Sigmoid colon (tissue), 7 donors: ENCODE results near the gene FNTB. TPM values are rescaled to one million over a fixed set of nuclear protein-coding genes. Genes with fewer than 3 reads are reported as not detected.

Experiments used
- DNase-seq: peaks from one replicate; pipeline ENCODE4 v3.0.0-alpha.2; 2019
- H3K27ac ChIP-seq, 4 donors: fragments of 200-600 bp; sonication (generic); one replicate each; pipeline ENCODE4 v1.5.1; 2016 to 2019; ENCODE audit warnings: mild to moderate bottlenecking in 1 of 4
- H3K27me3 ChIP-seq, 3 donors: fragments of 200-600 bp; sonication (generic); one replicate each; pipeline ENCODE4 v1.5.1; 2019; ENCODE audit warnings: mild to moderate bottlenecking in 1 of 3
- H3K36me3 ChIP-seq, 4 donors: fragments of 200-600 bp; sonication (generic); one replicate each; pipeline ENCODE4 v1.5.1; 2016 to 2019
- H3K4me1 ChIP-seq, 4 donors: fragments of 200-600 bp; sonication (generic); one replicate each; pipeline ENCODE4 v1.5.1; 2017 to 2019
- H3K4me3 ChIP-seq, 4 donors: fragments of 200-600 bp; sonication (generic); one replicate each; pipeline ENCODE4 v1.5.1; 2017 to 2019; ENCODE audit warnings: mild to moderate bottlenecking in 2 of 4, moderate library complexity in 1 of 4
- H3K9me3 ChIP-seq, 4 donors: fragments of 200-600 bp in 3 of 4; sonication (generic) in 3 of 4; one replicate each; pipeline versions ENCODE4 v1.5.1 to v1.6.1; 2013 to 2019
- EP300 ChIP-seq, 4 donors: sonication (generic); formaldehyde crosslinking; IDR thresholded peaks; one replicate each; pipeline ENCODE4 v1.6.1; 2017; ENCODE audit warnings: antibody characterized with exemption in 4 of 4
- POLR2A ChIP-seq, 2 donors: fragments of 450-650 bp; IDR thresholded peaks; one replicate each; pipeline ENCODE4 v1.6.1; 2016; ENCODE audit warnings: antibody characterized with exemption in 2 of 2, mild to moderate bottlenecking in 2 of 2, moderate library complexity in 2 of 2
- POLR2AphosphoS5 ChIP-seq, 4 donors: sonication (generic); formaldehyde crosslinking; IDR thresholded peaks; one replicate each; pipeline ENCODE4 v1.6.1; 2017; ENCODE audit warnings: antibody characterized with exemption in 4 of 4
- WGBS, 2 donors: extraction: QIAGEN DNeasy Blood & Tissue Kit; methylation state at CpG; one replicate each; pipeline ENCODE4 v1.1.7; 2013; 5-methylcytosine and 5-hydroxymethylcytosine counted together
- intact Hi-C: fragments of 100-400 bp; cut with DNase I; formaldehyde crosslinking; loops from one replicate; pipeline ENCODE4 v1.15.1; 2023
- polyA plus RNA-seq, 3 donors: library from polyadenylated mRNA; stranded (reverse); fragments of 200-250 nt; gene quantifications; one replicate each; pipeline ENCODE4 v1.2.3, GENCODE V29; 2013
- total RNA-seq, 4 donors: library from RNA; depleted of rRNA; stranded (reverse); fragments of >200 nt; gene quantifications; one replicate each; pipeline ENCODE4 v1.1.0, GENCODE V29; 2016
- TF ChIP-seq, protein P1 (sequence below), 4 experiments: fragments of 450-650 bp in 3 of 4; fragments of 200-600 bp in 1 of 4; IDR thresholded peaks; one replicate each; pipeline ENCODE4 v1.5.1; 2016 to 2019; ENCODE audit warnings: antibody characterized with exemption in 4 of 4, mild to moderate bottlenecking in 3 of 4, moderate library complexity in 2 of 4
- donor health status: healthy with polysubstance abuse.
- donor health status: Bipolar disorder and iron deficiency.
- donor health status: healthy.

Gene FNTB
- total and polyA plus RNA-seq, 7 donors, result 6.9 to 13.0 (median 10.7) TPM

- Histone ChIP-seq H3K27me3 (no peaks in the 10 kb centered on the region), H3K4me3 (no peak overlapping the region), H3K27ac (no peak overlapping the region), H3K9me3 (no peaks in the 10 kb centered on the region), H3K36me3 (no peaks in the 10 kb centered on the region), H3K4me1 (no peaks in the 10 kb centered on the region)
- intact Hi-C loops, result no loop called here
- no peak for DNase-seq
- TF ChIP-seq EP300 (IDR thresholded peaks at IDR 0.05) (no peak), POLR2AphosphoS5 (IDR thresholded peaks at IDR 0.05) (no peak), POLR2A (IDR thresholded peaks at IDR 0.05) (no peak)
- TF ChIP-seq, protein P1, sequence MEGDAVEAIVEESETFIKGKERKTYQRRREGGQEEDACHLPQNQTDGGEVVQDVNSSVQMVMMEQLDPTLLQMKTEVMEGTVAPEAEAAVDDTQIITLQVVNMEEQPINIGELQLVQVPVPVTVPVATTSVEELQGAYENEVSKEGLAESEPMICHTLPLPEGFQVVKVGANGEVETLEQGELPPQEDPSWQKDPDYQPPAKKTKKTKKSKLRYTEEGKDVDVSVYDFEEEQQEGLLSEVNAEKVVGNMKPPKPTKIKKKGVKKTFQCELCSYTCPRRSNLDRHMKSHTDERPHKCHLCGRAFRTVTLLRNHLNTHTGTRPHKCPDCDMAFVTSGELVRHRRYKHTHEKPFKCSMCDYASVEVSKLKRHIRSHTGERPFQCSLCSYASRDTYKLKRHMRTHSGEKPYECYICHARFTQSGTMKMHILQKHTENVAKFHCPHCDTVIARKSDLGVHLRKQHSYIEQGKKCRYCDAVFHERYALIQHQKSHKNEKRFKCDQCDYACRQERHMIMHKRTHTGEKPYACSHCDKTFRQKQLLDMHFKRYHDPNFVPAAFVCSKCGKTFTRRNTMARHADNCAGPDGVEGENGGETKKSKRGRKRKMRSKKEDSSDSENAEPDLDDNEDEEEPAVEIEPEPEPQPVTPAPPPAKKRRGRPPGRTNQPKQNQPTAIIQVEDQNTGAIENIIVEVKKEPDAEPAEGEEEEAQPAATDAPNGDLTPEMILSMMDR (IDR thresholded peaks at IDR 0.05), result no peak
- WGBS, 2 donors, result 28 to 56% methylated on average over 5 of the region's 5 CpGs
These were observed 25.9 kb upstream of the FNTB start for GRCh38 chr14:64960762-64961276.

DNA sequence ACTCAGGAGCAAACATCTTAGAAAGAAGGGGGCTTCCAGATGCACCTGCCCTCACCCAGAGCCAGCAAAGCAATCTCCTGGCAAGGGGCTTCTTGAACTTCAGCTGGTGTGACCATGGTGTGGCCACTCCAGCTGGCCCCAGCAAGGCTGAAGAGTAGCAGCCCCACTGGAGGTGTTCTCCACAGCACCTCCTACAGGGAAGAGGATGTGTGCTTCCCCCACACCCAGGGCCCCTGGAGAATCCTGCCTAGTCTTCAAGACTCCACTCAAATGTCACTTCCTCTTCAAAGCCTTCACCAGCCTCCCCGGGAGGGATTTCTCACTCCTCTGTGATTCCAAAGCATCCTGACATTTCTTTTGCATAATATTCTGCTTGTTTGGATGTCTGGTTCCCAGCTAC lies 23.1 kb upstream of the FNTB start:
- no peaks in the 10 kb centered on the region for H3K36me3 ChIP-seq
- intact Hi-C loops, result no loop called here
- H3K4me1 ChIP-seq, result no peaks in the 10 kb centered on the region
- DNase-seq, result no peak
- no peaks in the 10 kb centered on the region for H3K27me3 ChIP-seq
- no peak for TF ChIP-seq POLR2AphosphoS5 (IDR thresholded peaks at IDR 0.05)
- no peak for TF ChIP-seq POLR2A (IDR thresholded peaks at IDR 0.05)
- TF ChIP-seq, protein P1 (IDR thresholded peaks at IDR 0.05), result no peak
- no peak for TF ChIP-seq EP300 (IDR thresholded peaks at IDR 0.05)
- no peaks in the 10 kb centered on the region for H3K9me3 ChIP-seq
- H3K27ac ChIP-seq, result no peak overlapping the region
- 70 to 82% methylated on average over 1 of the region's 1 CpG for WGBS, 2 donors
- H3K4me3 ChIP-seq, result no peak overlapping the region

GRCh38 chr14:64965356-64966000 lies 21.2 kb upstream of the FNTB start:
- intact Hi-C loops, result no loop called here
- no peak overlapping the region for H3K27ac ChIP-seq
- H3K36me3 ChIP-seq, result no peaks in the 10 kb centered on the region
- H3K4me3 ChIP-seq, result no peak overlapping the region
- no peaks in the 10 kb centered on the region for H3K9me3 ChIP-seq
- H3K27me3 ChIP-seq, result no peaks in the 10 kb centered on the region
- 92 to 94% methylated on average over 15 of the region's 15 CpGs for WGBS, 2 donors
- H3K4me1 ChIP-seq, result no peaks in the 10 kb centered on the region
- no peak for DNase-seq
- TF ChIP-seq POLR2A (IDR thresholded peaks at IDR 0.05) (no peak), EP300 (IDR thresholded peaks at IDR 0.05) (no peak), POLR2AphosphoS5 (IDR thresholded peaks at IDR 0.05) (no peak)
- TF ChIP-seq, protein P1 (IDR thresholded peaks at IDR 0.05), result no peak

- TF ChIP-seq POLR2AphosphoS5 (IDR thresholded peaks at IDR 0.05) (no peak), POLR2A (IDR thresholded peaks at IDR 0.05) (no peak), EP300 (IDR thresholded peaks at IDR 0.05) (no peak)
- TF ChIP-seq, protein P1 (IDR thresholded peaks at IDR 0.05), result no peak
- 86 to 92% methylated on average over 2 of the region's 2 CpGs for WGBS, 2 donors
- Histone ChIP-seq H3K4me1 (peaks cover 0 to 12% (median 11%) of the 10 kb centered on the region in 4 donors), H3K36me3 (no peaks in the 10 kb centered on the region), H3K27ac (no peak overlapping the region), H3K27me3 (no peaks in the 10 kb centered on the region), H3K9me3 (no peaks in the 10 kb centered on the region), H3K4me3 (no peak overlapping the region)
- intact Hi-C loops, result no loop called here
- DNase-seq, result no peak
These were observed 19.7 kb upstream of the FNTB start for GRCh38 chr14:64966976-64967375.
